ENCODE results near the gene ZNF835.

- TF ChIP-seq CTCF (IDR thresholded peaks at IDR 0.05; ENCODE audit: insufficient read depth, low read length, poor library complexity, severe bottlenecking) (no peak), EZH2phosphoT487 (conservative IDR thresholded peaks at IDR 0.05; ENCODE audit: low read length) (no peak)
Observed at GRCh38 chr19:56619121-56619520, 52.4 kb downstream of the ZNF835 start.

Measured in SU-DHL-6 (cell line).